GM13976 (cell line): Measurements from ENCODE around the gene GABBR2.

Source experiments
- DNase-seq: peaks from one replicate; pipeline ENCODE4 v3.0.0; 2012; ENCODE audit warnings: low spot score
- in situ Hi-C: fragments of 300-500 bp; cut with MboI; formaldehyde crosslinking; loops from one replicate; pipeline ENCODE4 v1.12.0; 2022; ENCODE audit warnings: low sequenced_read_pairs, mixed read lengths, inconsistent platforms; ENCODE audit not compliant: unreplicated experiment
- TF ChIP-seq, protein P1 (sequence below): IDR thresholded peaks from 2 replicates; pipeline ENCODE4 v1.5.1; 2012; ENCODE audit warnings: borderline replicate concordance, mild to moderate bottlenecking; ENCODE audit not compliant: insufficient read depth; ENCODE audit errors: extremely low read depth, missing control alignments, control extremely low read depth

Gene GABBR2

DNA sequence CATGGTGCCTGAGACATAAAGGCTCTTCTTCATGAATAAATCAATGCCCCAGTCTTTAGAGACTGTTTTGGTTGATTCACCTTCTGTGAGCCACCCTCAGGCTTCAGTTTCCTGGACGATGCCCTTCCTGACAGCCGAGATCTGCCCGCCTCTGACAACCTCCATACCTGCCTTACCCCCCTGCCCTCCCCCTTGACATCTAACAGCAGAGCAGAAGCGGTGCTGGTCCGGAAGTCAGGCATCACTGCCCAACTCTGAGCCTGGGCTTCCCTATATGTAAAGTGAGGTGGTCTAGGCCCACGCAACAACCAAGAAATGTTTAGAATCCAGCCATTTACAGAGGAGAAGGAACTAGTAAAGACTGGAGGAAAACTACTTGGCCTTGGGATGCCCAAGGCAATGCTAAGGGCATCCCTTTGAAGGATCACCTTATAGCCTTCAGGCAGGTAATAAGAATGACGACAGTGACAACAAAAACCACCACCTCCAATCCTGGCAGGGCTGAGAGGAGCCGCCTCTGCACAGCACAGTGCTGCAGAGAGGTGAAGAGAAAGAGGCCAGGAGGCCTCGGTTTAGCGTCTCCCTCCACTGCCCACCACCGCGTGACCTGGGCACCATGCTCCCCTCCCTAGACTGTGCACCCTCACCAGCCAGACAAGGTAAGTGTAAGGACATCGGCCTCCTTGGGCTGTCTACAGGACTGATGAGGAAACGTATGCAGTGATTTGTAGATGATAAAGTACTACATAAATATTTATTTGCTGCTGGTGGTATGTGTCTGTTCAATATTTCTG is 35.3 kb upstream of the GABBR2 start:
- no peak for DNase-seq
- TF ChIP-seq, protein P1, sequence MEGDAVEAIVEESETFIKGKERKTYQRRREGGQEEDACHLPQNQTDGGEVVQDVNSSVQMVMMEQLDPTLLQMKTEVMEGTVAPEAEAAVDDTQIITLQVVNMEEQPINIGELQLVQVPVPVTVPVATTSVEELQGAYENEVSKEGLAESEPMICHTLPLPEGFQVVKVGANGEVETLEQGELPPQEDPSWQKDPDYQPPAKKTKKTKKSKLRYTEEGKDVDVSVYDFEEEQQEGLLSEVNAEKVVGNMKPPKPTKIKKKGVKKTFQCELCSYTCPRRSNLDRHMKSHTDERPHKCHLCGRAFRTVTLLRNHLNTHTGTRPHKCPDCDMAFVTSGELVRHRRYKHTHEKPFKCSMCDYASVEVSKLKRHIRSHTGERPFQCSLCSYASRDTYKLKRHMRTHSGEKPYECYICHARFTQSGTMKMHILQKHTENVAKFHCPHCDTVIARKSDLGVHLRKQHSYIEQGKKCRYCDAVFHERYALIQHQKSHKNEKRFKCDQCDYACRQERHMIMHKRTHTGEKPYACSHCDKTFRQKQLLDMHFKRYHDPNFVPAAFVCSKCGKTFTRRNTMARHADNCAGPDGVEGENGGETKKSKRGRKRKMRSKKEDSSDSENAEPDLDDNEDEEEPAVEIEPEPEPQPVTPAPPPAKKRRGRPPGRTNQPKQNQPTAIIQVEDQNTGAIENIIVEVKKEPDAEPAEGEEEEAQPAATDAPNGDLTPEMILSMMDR: no peak
- in situ Hi-C loops: no loop called here

DNA sequence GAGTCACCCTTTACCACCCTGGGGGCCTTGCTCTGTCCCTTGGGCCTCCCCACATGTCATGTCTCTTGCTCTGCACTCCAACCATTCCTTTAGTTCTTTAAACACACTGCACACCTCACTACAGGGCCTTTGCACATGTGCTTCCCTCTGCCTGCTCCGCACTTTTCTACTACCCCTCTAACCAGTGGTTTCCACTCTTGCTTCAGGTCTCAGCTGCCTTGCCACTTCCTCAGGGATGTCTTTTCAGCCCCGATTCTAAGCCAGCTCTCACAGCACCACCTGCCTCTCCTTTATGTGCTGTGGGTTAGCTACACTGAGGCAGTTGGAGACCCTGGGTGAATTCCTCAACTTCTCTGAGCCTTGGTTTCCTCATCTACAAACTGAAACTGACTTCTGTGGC is 34.6 kb upstream of the GABBR2 start:
- in situ Hi-C loops: no loop called here
- no peak for DNase-seq
- TF ChIP-seq, protein P1: no peak

DNA sequence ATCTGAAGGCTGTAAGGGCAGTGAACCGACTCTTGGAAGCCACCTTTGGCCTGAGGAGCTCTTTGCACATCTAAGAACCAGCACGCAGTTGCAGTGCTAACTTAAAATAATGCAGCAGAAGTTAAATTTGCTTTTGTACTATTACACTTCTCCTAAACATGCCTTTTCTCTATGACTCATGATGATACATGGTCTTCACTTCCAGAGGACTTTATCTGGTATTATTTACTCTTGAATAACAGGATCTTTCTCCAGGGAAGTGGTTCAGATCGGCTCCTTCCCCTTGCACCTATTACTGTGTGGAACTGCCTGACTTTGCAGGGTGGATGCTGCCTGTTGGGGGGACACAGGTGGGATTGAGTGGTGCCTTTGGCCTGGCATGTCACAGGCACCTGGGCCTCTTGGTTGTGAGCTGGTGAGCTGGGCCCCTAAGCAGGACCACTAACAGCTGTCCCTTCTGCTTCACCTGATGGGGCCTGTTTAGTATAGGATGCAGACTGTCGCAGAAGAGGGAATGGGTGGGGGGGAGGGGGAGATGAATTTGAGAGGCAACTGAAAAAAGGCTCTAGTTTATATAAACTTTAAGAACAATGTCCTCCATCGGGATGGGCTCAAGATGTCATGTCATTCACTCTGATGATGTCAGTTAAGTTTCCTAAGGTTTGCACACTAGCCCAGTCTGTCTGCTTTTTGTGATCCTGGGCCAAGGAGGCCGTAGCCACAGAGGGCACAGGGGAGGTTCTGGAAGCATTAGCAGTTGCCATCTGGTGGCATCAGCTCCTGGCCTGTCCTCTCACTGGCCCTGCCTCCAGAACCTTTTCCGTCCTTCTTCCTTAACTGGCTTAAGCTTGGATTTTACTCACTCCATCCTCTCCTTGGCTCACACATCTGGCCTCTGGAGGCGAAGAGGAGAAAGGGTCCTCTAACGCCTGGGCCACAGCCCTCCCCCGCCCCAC is 33.9 kb upstream of the GABBR2 start:
- TF ChIP-seq, protein P1: no peak
- DNase-seq: no peak
- in situ Hi-C loops: no loop called here

DNA sequence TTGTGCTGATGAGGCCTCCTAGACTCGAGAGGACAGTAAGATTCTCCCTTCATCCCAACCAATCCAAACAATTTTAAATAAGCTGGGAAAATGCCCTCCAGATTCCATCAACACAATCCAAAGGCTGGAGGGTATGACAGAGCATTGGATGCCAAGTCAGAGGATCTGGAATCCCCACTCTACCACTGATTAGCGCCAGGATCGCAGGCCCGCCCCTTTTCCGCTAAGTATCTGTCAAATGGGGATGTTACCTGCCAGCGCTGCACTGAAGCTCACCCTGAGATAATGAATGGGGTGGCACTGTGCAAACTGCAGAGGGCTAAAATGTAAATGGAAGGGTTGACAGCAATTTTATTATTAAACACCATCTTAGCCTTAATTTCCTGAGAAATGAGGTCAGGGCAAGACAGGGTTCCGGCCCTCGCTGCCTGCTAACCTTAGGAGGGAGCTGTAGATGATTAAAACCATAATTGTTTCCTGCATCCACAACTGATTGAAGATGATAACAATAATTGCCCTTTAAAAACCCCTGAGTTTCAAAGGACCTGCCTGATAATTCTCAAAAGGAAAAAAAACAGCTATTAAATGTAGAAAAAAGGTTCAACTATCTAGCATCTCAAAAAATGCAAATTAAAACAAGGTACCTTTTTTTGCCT is 31.6 kb upstream of the GABBR2 start:
- TF ChIP-seq, protein P1: no peak
- DNase-seq: no peak
- in situ Hi-C loops: no loop called here

DNA sequence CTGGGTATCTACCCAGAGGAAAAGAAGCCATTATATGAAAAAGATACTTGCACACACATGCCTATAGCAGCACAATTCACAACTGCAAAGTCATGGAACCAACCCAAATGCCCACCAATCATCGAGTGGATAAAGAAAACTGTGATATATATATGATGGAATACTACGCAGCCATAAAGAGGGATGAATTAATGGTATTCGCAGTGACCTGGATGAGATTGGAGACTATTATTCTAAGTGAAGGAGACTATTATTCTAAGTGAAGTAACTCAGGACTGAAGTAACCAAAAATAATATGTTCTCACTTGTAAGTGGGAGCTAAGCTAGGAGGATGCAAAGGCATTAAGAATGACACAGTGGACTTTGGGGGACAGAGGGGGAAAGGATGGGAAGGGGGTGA is 30.0 kb upstream of the GABBR2 start:
- TF ChIP-seq, protein P1: no peak
- in situ Hi-C loops: no loop called here

DNA sequence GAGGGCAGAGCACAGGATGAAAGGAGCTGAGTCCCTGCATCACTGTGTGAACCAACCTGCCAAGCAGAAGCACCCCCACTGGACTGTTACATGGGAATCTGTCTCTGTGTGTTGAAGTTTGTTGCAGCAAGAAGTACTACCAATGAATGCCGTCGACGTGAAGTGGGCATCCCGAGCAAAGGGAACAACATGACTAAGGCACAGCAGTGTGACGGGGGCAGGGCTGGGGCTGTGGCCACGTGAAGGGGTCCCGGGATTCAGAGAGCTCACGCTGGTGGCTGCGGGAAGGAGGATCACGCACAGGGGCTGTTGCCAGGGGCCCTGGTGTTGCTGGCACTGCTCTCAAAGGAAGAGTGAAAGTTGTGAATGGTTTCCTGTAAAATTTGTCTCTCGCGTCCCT is 27.5 kb upstream of the GABBR2 start:
- DNase-seq: no peak
- TF ChIP-seq, protein P1: no peak
- in situ Hi-C loops: no loop called here

More for the DNA sequence above, 30.0 kb upstream of the GABBR2 start:
- DNase-seq: no peak
